Duodenal mucosa (tissue), 2 donors: ENCODE results near the gene HOOK2.
A peak's percentile ranks its signal among the peaks of the same experiment; 100 is the strongest.

Source experiments
- H3K27ac ChIP-seq: one replicate; pipeline ENCODE4 v1.7.0; 2013; ENCODE audit warnings: low read depth, low read length
- H3K27me3 ChIP-seq, 2 donors: one replicate each; pipeline ENCODE4 v1.7.0; 2013; ENCODE audit warnings: low read length in 2 of 2, control low read depth in 1 of 2; ENCODE audit not compliant: insufficient read depth in 2 of 2, control insufficient read depth in 1 of 2
- H3K36me3 ChIP-seq, 2 donors: one replicate each; pipeline ENCODE4 v1.7.0; 2013; ENCODE audit warnings: low read length in 2 of 2, control low read depth in 1 of 2; ENCODE audit not compliant: insufficient read depth in 2 of 2, control insufficient read depth in 1 of 2
- H3K4me1 ChIP-seq, 2 donors: one replicate each; pipeline ENCODE4 v1.7.0; 2013; ENCODE audit warnings: low read length in 2 of 2, control low read depth in 1 of 2; ENCODE audit not compliant: insufficient read depth in 2 of 2, control insufficient read depth in 1 of 2
- H3K4me3 ChIP-seq, 2 donors: one replicate each; pipeline ENCODE4 v1.7.0; 2013; ENCODE audit warnings: low read length in 2 of 2, low read depth in 1 of 2
- H3K9ac ChIP-seq, 2 donors: one replicate each; pipeline ENCODE4 v1.7.0; 2013; ENCODE audit warnings: low read length in 2 of 2, low read depth in 1 of 2
- H3K9me3 ChIP-seq, 2 donors: one replicate each; pipeline ENCODE4 v1.7.0; 2013; ENCODE audit warnings: low read length in 2 of 2, control low read depth in 1 of 2; ENCODE audit not compliant: control insufficient read depth in 1 of 2

HOOK2 gene

GRCh38 chr19:12787458-12787857 is 12.1 kb upstream of the HOOK2 start:
- Histone ChIP-seq H3K9me3 (no peaks in the 10 kb centered on the region), H3K4me1 (peaks cover 72% of the 10 kb centered on the region in 2 donors), H3K36me3 (no peaks in the 10 kb centered on the region), H3K9ac (no peak overlapping the region), H3K27me3 (no peaks in the 10 kb centered on the region), H3K4me3 (no peak overlapping the region), H3K27ac (no peak overlapping the region)

- Histone ChIP-seq H3K27ac (peak overlapping the region; percentile 90), H3K4me1 (peaks cover 76 to 77% of the 10 kb centered on the region in 2 donors), H3K9me3 (no peaks in the 10 kb centered on the region), H3K27me3 (no peaks in the 10 kb centered on the region), H3K4me3 (no peak overlapping the region), H3K9ac (peak overlapping the region; percentile 34 to 42), H3K36me3 (no peaks in the 10 kb centered on the region)
Observed at GRCh38 chr19:12786952-12787351, 11.6 kb upstream of the HOOK2 start.

- Histone ChIP-seq H3K27me3 (no peaks in the 10 kb centered on the region), H3K9me3 (no peaks in the 10 kb centered on the region), H3K4me3 (peak overlapping the region in 1 of 2 donors; percentile 26), H3K9ac (peak overlapping the region; percentile 34 to 42), H3K36me3 (no peaks in the 10 kb centered on the region), H3K27ac (peak overlapping the region; percentile 90), H3K4me1 (peaks cover 81 to 82% of the 10 kb centered on the region in 2 donors)
Observed at GRCh38 chr19:12786141-12786870, 11.0 kb upstream of the HOOK2 start.

GRCh38 chr19:12785431-12786031 is 10.2 kb upstream of the HOOK2 start:
- Histone ChIP-seq H3K27me3 (no peaks in the 10 kb centered on the region), H3K27ac (peak overlapping the region; percentile 90), H3K4me3 (peak overlapping the region in 1 of 2 donors; percentile 26), H3K9me3 (no peaks in the 10 kb centered on the region), H3K36me3 (no peaks in the 10 kb centered on the region), H3K9ac (peak overlapping the region; percentile 12 to 42), H3K4me1 (peaks cover 76% of the 10 kb centered on the region in 2 donors)

- no peak overlapping the region for H3K4me3 ChIP-seq
- H3K9me3 ChIP-seq = no peaks in the 10 kb centered on the region
- no peaks in the 10 kb centered on the region for H3K27me3 ChIP-seq
- peak overlapping the region; percentile 11 to 12 for H3K9ac ChIP-seq
- no peaks in the 10 kb centered on the region for H3K36me3 ChIP-seq
- peaks cover 73% of the 10 kb centered on the region in 2 donors for H3K4me1 ChIP-seq
- peak overlapping the region; percentile 90 for H3K27ac ChIP-seq
Observed at GRCh38 chr19:12784871-12785430, 9.6 kb upstream of the HOOK2 start.

GRCh38 chr19:12784394-12784870 is 9.1 kb upstream of the HOOK2 start:
- no peaks in the 10 kb centered on the region for H3K9me3 ChIP-seq
- H3K4me1 ChIP-seq = peaks cover 74% of the 10 kb centered on the region in 2 donors
- peak overlapping the region; percentile 90 for H3K27ac ChIP-seq
- peak overlapping the region; percentile 12 to 20 for H3K9ac ChIP-seq
- no peaks in the 10 kb centered on the region for H3K27me3 ChIP-seq
- H3K36me3 ChIP-seq = no peaks in the 10 kb centered on the region
- no peak overlapping the region for H3K4me3 ChIP-seq

GRCh38 chr19:12783849-12784393 is 8.6 kb upstream of the HOOK2 start:
- no peaks in the 10 kb centered on the region for H3K9me3 ChIP-seq
- H3K9ac ChIP-seq = peak overlapping the region; percentile 20 to 54
- H3K4me3 ChIP-seq = no peak overlapping the region
- no peaks in the 10 kb centered on the region for H3K27me3 ChIP-seq
- peaks cover 74 to 75% of the 10 kb centered on the region in 2 donors for H3K4me1 ChIP-seq
- H3K27ac ChIP-seq = peak overlapping the region; percentile 90
- no peaks in the 10 kb centered on the region for H3K36me3 ChIP-seq

GRCh38 chr19:12783291-12783848 is 8.0 kb upstream of the HOOK2 start:
- Histone ChIP-seq H3K4me1 (peaks cover 74 to 76% of the 10 kb centered on the region in 2 donors), H3K4me3 (peak overlapping the region; percentile 58 to 70)

GRCh38 chr19:12782424-12783290 is 7.3 kb upstream of the HOOK2 start:
- Histone ChIP-seq H3K9me3 (no peaks in the 10 kb centered on the region), H3K27me3 (no peaks in the 10 kb centered on the region), H3K4me3 (peak overlapping the region; percentile 58 to 70), H3K9ac (peak overlapping the region; percentile 65 to 87), H3K27ac (peak overlapping the region; percentile 90), H3K4me1 (peaks cover 67 to 70% of the 10 kb centered on the region in 2 donors), H3K36me3 (no peaks in the 10 kb centered on the region)

More at GRCh38 chr19:12783291-12783848, 8.0 kb upstream of the HOOK2 start:
- peak overlapping the region; percentile 90 for H3K27ac ChIP-seq
- H3K36me3 ChIP-seq = no peaks in the 10 kb centered on the region
- no peaks in the 10 kb centered on the region for H3K27me3 ChIP-seq
- no peaks in the 10 kb centered on the region for H3K9me3 ChIP-seq
- H3K9ac ChIP-seq = peak overlapping the region; percentile 54 to 65
